Astrocyte of the cerebellum (primary cell): ENCODE measurements around the gene NOL12.

Source experiments
- DNase-seq: peaks from one replicate; pipeline ENCODE4 v3.0.0-alpha.2; 2011; ENCODE audit warnings: low read depth
- H3K4me3 ChIP-seq: 2 replicates; pipeline ENCODE4 v1.5.1; 2011; ENCODE audit warnings: mild to moderate bottlenecking, low read depth, low read length, moderate library complexity
- in situ Hi-C: cut with HindIII; loops from 2 replicates; pipeline ENCODE4 v1.10.0; 2017; ENCODE audit warnings: low sequenced_read_pairs
- TF ChIP-seq, protein P1 (sequence below): IDR thresholded peaks from 2 replicates; pipeline ENCODE4 v1.5.1; 2012; ENCODE audit warnings: low read length, low read depth, moderate library complexity, mild to moderate bottlenecking; ENCODE audit errors: missing control alignments

Gene NOL12

DNA sequence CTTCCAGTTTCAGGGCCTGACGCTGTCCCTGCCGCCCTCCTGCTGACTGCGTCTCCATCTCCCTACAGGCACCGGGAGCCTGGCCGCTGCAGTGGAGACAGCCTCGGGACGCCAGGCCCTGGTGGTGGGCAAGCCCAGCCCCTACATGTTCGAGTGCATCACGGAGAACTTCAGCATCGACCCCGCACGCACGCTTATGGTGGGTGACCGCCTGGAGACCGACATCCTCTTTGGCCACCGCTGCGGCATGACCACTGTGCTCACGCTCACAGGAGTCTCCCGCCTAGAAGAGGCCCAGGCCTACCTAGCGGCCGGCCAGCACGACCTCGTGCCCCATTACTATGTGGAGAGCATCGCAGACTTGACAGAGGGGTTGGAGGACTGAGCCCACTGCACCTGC lies 20.7 kb upstream of the NOL12 start:
- no peak for DNase-seq
- TF ChIP-seq, protein P1, sequence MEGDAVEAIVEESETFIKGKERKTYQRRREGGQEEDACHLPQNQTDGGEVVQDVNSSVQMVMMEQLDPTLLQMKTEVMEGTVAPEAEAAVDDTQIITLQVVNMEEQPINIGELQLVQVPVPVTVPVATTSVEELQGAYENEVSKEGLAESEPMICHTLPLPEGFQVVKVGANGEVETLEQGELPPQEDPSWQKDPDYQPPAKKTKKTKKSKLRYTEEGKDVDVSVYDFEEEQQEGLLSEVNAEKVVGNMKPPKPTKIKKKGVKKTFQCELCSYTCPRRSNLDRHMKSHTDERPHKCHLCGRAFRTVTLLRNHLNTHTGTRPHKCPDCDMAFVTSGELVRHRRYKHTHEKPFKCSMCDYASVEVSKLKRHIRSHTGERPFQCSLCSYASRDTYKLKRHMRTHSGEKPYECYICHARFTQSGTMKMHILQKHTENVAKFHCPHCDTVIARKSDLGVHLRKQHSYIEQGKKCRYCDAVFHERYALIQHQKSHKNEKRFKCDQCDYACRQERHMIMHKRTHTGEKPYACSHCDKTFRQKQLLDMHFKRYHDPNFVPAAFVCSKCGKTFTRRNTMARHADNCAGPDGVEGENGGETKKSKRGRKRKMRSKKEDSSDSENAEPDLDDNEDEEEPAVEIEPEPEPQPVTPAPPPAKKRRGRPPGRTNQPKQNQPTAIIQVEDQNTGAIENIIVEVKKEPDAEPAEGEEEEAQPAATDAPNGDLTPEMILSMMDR, result no peak
- in situ Hi-C loops, result no loop called here
- no peak overlapping the region for H3K4me3 ChIP-seq

DNA sequence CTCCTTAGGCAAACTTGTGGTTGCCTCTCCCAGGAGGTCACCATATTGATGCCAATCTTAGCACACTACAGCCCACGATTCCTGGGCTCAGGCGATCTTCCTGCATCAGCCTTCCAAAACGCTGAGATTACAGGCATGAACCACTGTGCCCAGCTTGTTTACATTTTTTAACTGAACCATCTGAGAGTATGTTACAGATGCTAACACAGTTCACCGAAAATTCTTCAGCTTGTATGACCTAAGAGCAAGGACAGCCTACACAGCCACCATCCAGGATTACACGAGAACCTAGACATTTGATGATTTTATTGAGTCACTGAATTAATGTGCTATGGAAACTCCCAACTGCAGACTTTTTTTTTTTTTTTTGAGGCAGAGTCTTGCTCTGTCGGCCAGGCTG lies 16.6 kb upstream of the NOL12 start:
- TF ChIP-seq, protein P1, result no peak
- H3K4me3 ChIP-seq, result no peak overlapping the region
- in situ Hi-C loops, result no loop called here
- DNase-seq, result no peak

GRCh38 chr22:37672206-37672919 lies 13.8 kb upstream of the NOL12 start:
- DNase-seq, result no peak
- in situ Hi-C loops, result no loop called here
- H3K4me3 ChIP-seq, result no peak overlapping the region
- TF ChIP-seq, protein P1, result no peak

GRCh38 chr22:37672920-37673455 lies 13.2 kb upstream of the NOL12 start:
- no peak overlapping the region for H3K4me3 ChIP-seq
- DNase-seq, result no peak
- in situ Hi-C loops, result no loop called here
- TF ChIP-seq, protein P1, result no peak

- no peak for DNase-seq
- in situ Hi-C loops, result no loop called here
- TF ChIP-seq, protein P1, result no peak
- no peak overlapping the region for H3K4me3 ChIP-seq
Observed at GRCh38 chr22:37674248-37674647, 11.9 kb upstream of the NOL12 start.

DNA sequence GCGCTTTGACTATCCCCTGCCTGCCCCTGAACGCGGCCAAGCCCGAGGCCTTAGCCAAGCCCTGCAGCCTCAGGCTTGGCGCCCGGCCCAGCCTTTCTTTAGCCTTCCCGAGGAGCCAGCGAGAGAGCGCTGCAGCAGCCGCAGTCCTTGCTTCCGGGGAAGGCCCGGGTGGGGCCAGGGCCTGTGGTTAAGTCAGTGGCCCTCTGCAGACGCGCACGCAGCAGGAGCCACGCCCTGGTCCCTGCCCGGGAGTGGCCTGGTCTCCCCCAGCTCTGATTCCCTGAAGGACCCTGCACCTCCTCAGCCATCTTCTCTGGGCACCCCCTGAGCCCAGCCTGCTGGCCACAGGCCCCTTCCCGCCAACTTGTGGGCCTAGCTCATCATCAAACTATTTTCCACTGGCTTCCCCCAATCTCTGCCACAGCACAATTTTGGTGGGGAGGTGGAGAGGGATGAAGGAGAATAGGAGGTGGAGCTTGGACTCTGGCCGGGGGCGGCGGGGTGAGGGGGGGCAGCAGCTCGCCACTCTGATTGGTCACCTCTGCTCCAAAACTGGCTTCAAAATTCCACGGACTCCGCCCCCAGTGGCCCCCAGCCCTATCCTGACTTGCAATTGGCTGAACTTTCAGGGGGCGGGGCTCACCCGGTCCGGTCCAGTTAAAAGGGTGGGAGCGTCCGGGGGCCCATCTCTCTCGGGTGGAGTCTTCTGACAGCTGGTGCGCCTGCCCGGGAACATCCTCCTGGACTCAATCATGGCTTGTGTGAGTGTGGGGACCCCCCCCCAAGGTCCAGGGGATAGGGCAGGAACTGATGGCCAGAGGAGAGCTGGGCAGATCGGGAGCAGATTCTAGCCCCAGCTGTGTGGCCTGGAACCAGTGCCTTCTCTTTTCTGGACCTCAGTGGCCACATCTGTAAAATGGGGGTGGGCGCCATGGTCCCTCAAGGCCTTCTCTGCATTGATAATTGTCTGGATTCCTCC lies 10.9 kb upstream of the NOL12 start, which contains the start of gene LGALS1:
TSS of gene LGALS1 (plus strand) at position 686 of the 979 bp plus-strand sequence. CDS start at position 753, 67 bp downstream.
- peak; percentile 91 for DNase-seq
- in situ Hi-C loops, result no loop called here
- peak within 1 kb of the TSS; percentile 93 for H3K4me3 ChIP-seq
- TF ChIP-seq, protein P1, result no peak
